HG02852 (cell line): ENCODE results near the gene RETREG2.

Source experiments
- ATAC-seq: cut with Tn5 transposase; IDR thresholded peaks from one replicate; pipeline ENCODE4 v1.9.1; 2021; ENCODE audit warnings: mild to moderate bottlenecking, moderate library complexity; ENCODE audit not compliant: unreplicated experiment

Gene RETREG2

GRCh38 chr2:219168526-219168925, 9.5 kb upstream of the RETREG2 start:
- no peak for ATAC-seq

- no peak for ATAC-seq
Measured at GRCh38 chr2:219168932-219169331, 9.1 kb upstream of the RETREG2 start.

- no peak for ATAC-seq
Measured at GRCh38 chr2:219169930-219170654, 8.0 kb upstream of the RETREG2 start, which contains the start of gene SLC23A3. Gene SLC23A3, minus strand, starts transcription at chr2:219170029. Its CDS starts 45 bp downstream, at chr2:219169984.

- ATAC-seq, result no peak
Measured at GRCh38 chr2:219171231-219171651, 6.8 kb upstream of the RETREG2 start.

GRCh38 chr2:219172231-219173154, 5.6 kb upstream of the RETREG2 start:
- no peak for ATAC-seq

GRCh38 chr2:219173176-219173575, 4.9 kb upstream of the RETREG2 start:
- ATAC-seq, result no peak

GRCh38 chr2:219174146-219174545, 3.9 kb upstream of the RETREG2 start:
- ATAC-seq, result no peak

- no peak for ATAC-seq
Measured at GRCh38 chr2:219174801-219175200, 3.3 kb upstream of the RETREG2 start.

- ATAC-seq, result no peak
Measured at GRCh38 chr2:219175486-219175885, 2.6 kb upstream of the RETREG2 start.

- peak; percentile 26 for ATAC-seq
Measured at GRCh38 chr2:219175928-219176817, 1.9 kb upstream of the RETREG2 start.

- ATAC-seq, result peak; percentile 68
Measured at GRCh38 chr2:219176818-219177551, 1.1 kb upstream of the RETREG2 start, which contains the start of gene CNPPD1. Gene CNPPD1, minus strand, starts transcription at chr2:219176925. Its CDS starts 97 bp downstream, at chr2:219176828.

- ATAC-seq, result peak; percentile 20
Measured at GRCh38 chr2:219178377-219179175, 501 bp downstream of the RETREG2 start.

GRCh38 chr2:219179601-219180465, 1.8 kb downstream of the RETREG2 start:
- ATAC-seq, result no peak

- no peak for ATAC-seq
Measured at GRCh38 chr2:219180961-219181360, 2.9 kb downstream of the RETREG2 start.

- ATAC-seq, result no peak
Measured at GRCh38 chr2:219181531-219181930, 3.5 kb downstream of the RETREG2 start.

- no peak for ATAC-seq
Measured at GRCh38 chr2:219182331-219183150, 4.5 kb downstream of the RETREG2 start.

GRCh38 chr2:219183151-219183772, 5.2 kb downstream of the RETREG2 start:
- no peak for ATAC-seq
